ENCODE results near the gene MT1E. TPM values are rescaled to one million over a fixed set of nuclear protein-coding genes. Genes with fewer than 3 reads are reported as not detected.

Gene MT1E
- total and polyA plus RNA-seq, 2 donors (not counting 1 experiment from before 2014, with no cell fraction given) = 3.1 TPM; not detected in 1

DNA sequence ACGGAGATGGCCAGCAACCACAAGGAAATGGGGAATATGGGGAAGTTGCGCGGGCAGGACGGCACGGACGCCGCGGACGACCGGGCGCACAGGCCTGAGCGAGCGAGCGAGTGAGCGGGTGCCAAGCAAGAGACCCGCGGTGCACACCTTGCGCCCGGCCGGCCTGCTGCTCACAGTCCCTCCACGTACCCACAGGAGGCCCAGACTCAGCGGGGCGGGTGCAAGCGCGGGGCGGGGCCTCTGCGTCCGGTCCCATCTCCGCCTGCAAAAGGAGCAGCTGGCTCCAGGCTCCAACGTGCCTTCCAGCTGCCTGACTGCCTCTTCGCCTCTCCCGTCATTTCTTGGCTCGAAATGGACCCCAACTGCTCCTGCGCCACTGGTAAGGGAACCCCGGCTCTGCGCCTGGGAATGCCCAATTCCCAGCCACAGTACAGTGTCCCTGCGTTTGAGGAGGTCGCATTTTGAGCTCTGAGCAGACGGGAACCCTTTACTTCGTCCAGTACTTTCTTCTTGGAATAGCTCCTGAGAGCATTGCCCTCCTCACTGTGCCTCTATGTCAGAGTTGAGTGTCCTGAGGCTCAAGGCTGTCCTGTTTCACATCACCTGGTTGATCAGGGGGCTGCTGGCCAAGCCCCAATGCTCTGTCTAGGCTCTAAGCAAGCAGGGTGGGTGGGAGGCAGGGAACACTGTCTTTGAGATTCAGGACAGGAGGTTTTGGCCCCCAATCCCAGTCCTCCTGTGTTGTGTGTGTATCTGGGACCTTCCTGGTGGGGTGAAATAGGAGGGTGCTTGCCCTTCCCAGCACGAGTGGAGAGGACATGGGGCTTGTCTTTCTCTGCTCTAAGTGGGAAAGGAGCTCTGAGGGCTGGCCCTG lies 8.1 kb upstream of the MT1E start:
- peak overlapping the region; percentile 67 for H2AFZ ChIP-seq (ENCODE audit: insufficient read depth, low read depth, low read length, poor library complexity, severe bottlenecking)
- ATAC-seq (ENCODE audit: low read depth) = peak; percentile 41
- H3K4me3 ChIP-seq (ENCODE audit: control extremely low read depth in 1 of 5, extremely low read depth in 1 of 5, insufficient read depth in 1 of 5, low read depth in 2 of 5, low read length in 4 of 5) = peak overlapping the region in 2 of 5 experiments; percentile 2 to 30
- ChIA-PET CTCF (interaction anchor here (1.4 kb wide), 1 partner anchor 17 kb away, joined by 6 read pairs; no protein-coding TSS in a partner anchor), POLR2A (no interaction called here)
- H3K27me3 Mint-ChIP-seq = peaks cover 38% of the 10 kb centered on the region
- no peak overlapping the region for H3K27ac ChIP-seq (ENCODE audit: low read length in 2 of 2)
- H3K4me3 Mint-ChIP-seq = peak overlapping the region; percentile 64
- 5% methylated on average over 40 of the region's 41 CpGs for WGBS (ENCODE audit: insufficient coverage)
- TF ChIP-seq, protein P1, sequence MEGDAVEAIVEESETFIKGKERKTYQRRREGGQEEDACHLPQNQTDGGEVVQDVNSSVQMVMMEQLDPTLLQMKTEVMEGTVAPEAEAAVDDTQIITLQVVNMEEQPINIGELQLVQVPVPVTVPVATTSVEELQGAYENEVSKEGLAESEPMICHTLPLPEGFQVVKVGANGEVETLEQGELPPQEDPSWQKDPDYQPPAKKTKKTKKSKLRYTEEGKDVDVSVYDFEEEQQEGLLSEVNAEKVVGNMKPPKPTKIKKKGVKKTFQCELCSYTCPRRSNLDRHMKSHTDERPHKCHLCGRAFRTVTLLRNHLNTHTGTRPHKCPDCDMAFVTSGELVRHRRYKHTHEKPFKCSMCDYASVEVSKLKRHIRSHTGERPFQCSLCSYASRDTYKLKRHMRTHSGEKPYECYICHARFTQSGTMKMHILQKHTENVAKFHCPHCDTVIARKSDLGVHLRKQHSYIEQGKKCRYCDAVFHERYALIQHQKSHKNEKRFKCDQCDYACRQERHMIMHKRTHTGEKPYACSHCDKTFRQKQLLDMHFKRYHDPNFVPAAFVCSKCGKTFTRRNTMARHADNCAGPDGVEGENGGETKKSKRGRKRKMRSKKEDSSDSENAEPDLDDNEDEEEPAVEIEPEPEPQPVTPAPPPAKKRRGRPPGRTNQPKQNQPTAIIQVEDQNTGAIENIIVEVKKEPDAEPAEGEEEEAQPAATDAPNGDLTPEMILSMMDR (IDR thresholded peaks at IDR 0.05) = no peak
- no peak for TF ChIP-seq EZH2 (IDR thresholded peaks at IDR 0.05; ENCODE audit: borderline replicate concordance, insufficient read depth, low read depth, low read length, poor library complexity, severe bottlenecking)
- DNase-seq = no peak
- H3K27me3 ChIP-seq (replicated peaks in 1 of 4; ENCODE audit: control extremely low read depth in 1 of 4, control insufficient read depth in 3 of 4, insufficient read depth in 4 of 4, low read length in 3 of 4) = peaks cover 0 to 33% (median 17%) of the 10 kb centered on the region in 4 experiments
- no peaks in the 10 kb centered on the region for H3K79me2 ChIP-seq (ENCODE audit: control insufficient read depth, insufficient read depth, low read length)
- H3K4me1 Mint-ChIP-seq = peaks cover 10% of the 10 kb centered on the region
- H3K4me1 ChIP-seq (ENCODE audit: control insufficient read depth in 2 of 2, insufficient read depth in 2 of 2, low read length in 2 of 2) = peaks cover 10% of the 10 kb centered on the region in 2 donors
- H3K9ac ChIP-seq (ENCODE audit: low read length) = peak overlapping the region; percentile 23
- no peaks in the 10 kb centered on the region for H3K9me3 ChIP-seq (ENCODE audit: control extremely low read depth in 1 of 3, control insufficient read depth in 2 of 3, insufficient read depth in 1 of 3, low read length in 2 of 3)
- intact Hi-C loops (cut with micrococcal nuclease) = no loop called here
- H4K20me1 ChIP-seq (ENCODE audit: control insufficient read depth, insufficient read depth, low read length, poor library complexity, severe bottlenecking) = no peaks in the 10 kb centered on the region
- H3K4me2 ChIP-seq (replicated peaks; ENCODE audit: low read depth, low read length, poor library complexity, severe bottlenecking) = peak overlapping the region; percentile 70
- no peak overlapping the region for H3K27ac Mint-ChIP-seq
- no peaks in the 10 kb centered on the region for H3K9me3 Mint-ChIP-seq (ENCODE audit: insufficient read depth)
- no peaks in the 10 kb centered on the region for H3K36me3 ChIP-seq (replicated peaks in 1 of 2; ENCODE audit: control extremely low read depth in 1 of 2, control insufficient read depth in 1 of 2, extremely low read depth in 1 of 2, insufficient read depth in 2 of 2, low read length in 1 of 2)

GRCh38 chr16:56618138-56618537 lies 7.4 kb upstream of the MT1E start:
- Mint-ChIP-seq H3K4me1 (peaks cover 10% of the 10 kb centered on the region), H3K27me3 (peaks cover 38% of the 10 kb centered on the region), H3K9me3 (ENCODE audit: insufficient read depth) (no peaks in the 10 kb centered on the region), H3K4me3 (no peak overlapping the region), H3K27ac (no peak overlapping the region)
- intact Hi-C loops (cut with micrococcal nuclease) = no loop called here
- Histone ChIP-seq H3K4me2 (replicated peaks; ENCODE audit: low read depth, low read length, poor library complexity, severe bottlenecking) (no peak overlapping the region), H3K27ac (ENCODE audit: low read length in 2 of 2) (no peak overlapping the region), H4K20me1 (ENCODE audit: control insufficient read depth, insufficient read depth, low read length, poor library complexity, severe bottlenecking) (no peaks in the 10 kb centered on the region), H3K36me3 (replicated peaks in 1 of 2; ENCODE audit: control extremely low read depth in 1 of 2, control insufficient read depth in 1 of 2, extremely low read depth in 1 of 2, insufficient read depth in 2 of 2, low read length in 1 of 2) (no peaks in the 10 kb centered on the region), H3K79me2 (ENCODE audit: control insufficient read depth, insufficient read depth, low read length) (no peaks in the 10 kb centered on the region), H3K9me3 (ENCODE audit: control extremely low read depth in 1 of 3, control insufficient read depth in 2 of 3, insufficient read depth in 1 of 3, low read length in 2 of 3) (no peaks in the 10 kb centered on the region), H2AFZ (ENCODE audit: insufficient read depth, low read depth, low read length, poor library complexity, severe bottlenecking) (no peak overlapping the region), H3K27me3 (replicated peaks in 1 of 4; ENCODE audit: control extremely low read depth in 1 of 4, control insufficient read depth in 3 of 4, insufficient read depth in 4 of 4, low read length in 3 of 4) (peaks cover 0 to 33% (median 17%) of the 10 kb centered on the region in 4 experiments), H3K9ac (ENCODE audit: low read length) (no peak overlapping the region), H3K4me3 (ENCODE audit: control extremely low read depth in 1 of 5, extremely low read depth in 1 of 5, insufficient read depth in 1 of 5, low read depth in 2 of 5, low read length in 4 of 5) (no peak overlapping the region), H3K4me1 (ENCODE audit: control insufficient read depth in 2 of 2, insufficient read depth in 2 of 2, low read length in 2 of 2) (peaks cover 10% of the 10 kb centered on the region in 2 donors)
- DNase-seq = no peak
- no peak for ATAC-seq (ENCODE audit: low read depth)
- TF ChIP-seq, protein P1 (IDR thresholded peaks at IDR 0.05) = no peak
- no peak for TF ChIP-seq EZH2 (IDR thresholded peaks at IDR 0.05; ENCODE audit: borderline replicate concordance, insufficient read depth, low read depth, low read length, poor library complexity, severe bottlenecking)
- ChIA-PET POLR2A (no interaction called here), CTCF (interaction anchor here (1.4 kb wide), 1 partner anchor 17 kb away, joined by 6 read pairs; no protein-coding TSS in a partner anchor)
- WGBS (ENCODE audit: insufficient coverage) = 58% methylated on average over 5 of the region's 6 CpGs
